Keratinocyte (primary cell): ENCODE results near the gene VAV2. TPM values are rescaled to one million over a fixed set of nuclear protein-coding genes. Genes with fewer than 3 reads are reported as not detected.
A peak's percentile ranks its signal among the peaks of the same experiment; 100 is the strongest.

ENCODE experiments used
- DNase-seq: peaks from one replicate; pipeline ENCODE4 v3.0.0-alpha.2; 2011; ENCODE audit warnings: low read depth, missing footprints, low spot score
- FAIRE-seq: peaks from 2 replicates; lab custom pipeline; 2011; peaks lifted over from hg19 to GRCh38; lab: Jason Lieb, UNC
- H2AFZ ChIP-seq: 2 replicates; pipeline ENCODE4 v1.6.0; 2012; ENCODE audit warnings: low read length, control low read depth, inconsistent platforms; ENCODE audit not compliant: control insufficient read depth
- H3K27ac ChIP-seq: 2 replicates; pipeline ENCODE4 v1.5.1; 2011; ENCODE audit warnings: low read length; ENCODE audit not compliant: control insufficient read depth, insufficient read depth
- H3K27me3 ChIP-seq: 3 replicates; pipeline ENCODE4 v1.6.0; 2011; ENCODE audit warnings: low read length; ENCODE audit not compliant: control insufficient read depth, insufficient read depth; ENCODE audit errors: extremely low read depth
- H3K36me3 ChIP-seq, 2 experiments: 2 replicates in 1 of 2; 3 replicates in 1 of 2; pipeline ENCODE4 v1.5.1; 2011; ENCODE audit warnings: low read length in 2 of 2, mild to moderate bottlenecking in 1 of 2; ENCODE audit not compliant: control insufficient read depth in 2 of 2, insufficient read depth in 2 of 2; ENCODE audit errors: extremely low read depth in 1 of 2
- H3K4me1 ChIP-seq: 3 replicates; pipeline ENCODE4 v1.5.1; 2011; ENCODE audit warnings: low read length; ENCODE audit not compliant: control insufficient read depth, insufficient read depth; ENCODE audit errors: extremely low read depth
- H3K4me2 ChIP-seq: 3 replicates; pipeline ENCODE4 v1.6.0; 2011; ENCODE audit warnings: low read depth, low read length; ENCODE audit not compliant: control insufficient read depth, insufficient read depth; ENCODE audit errors: extremely low read depth
- H3K4me3 ChIP-seq, 3 experiments: fragments of 200-600 bp in 1 of 3; sonication (generic) in 1 of 3; 2 replicates in 2 of 3; 3 replicates in 1 of 3; pipeline ENCODE4 v1.5.1; 2011 to 2016; ENCODE audit warnings: low read length in 3 of 3, mild to moderate bottlenecking in 3 of 3, control low read depth in 2 of 3, inconsistent platforms in 1 of 3, low read depth in 1 of 3, mixed read lengths in 1 of 3, mixed run types in 1 of 3, moderate library complexity in 1 of 3; ENCODE audit not compliant: control insufficient read depth in 2 of 3, insufficient read depth in 2 of 3; ENCODE audit errors: extremely low read depth in 1 of 3
- H3K79me2 ChIP-seq: 2 replicates; pipeline ENCODE4 v1.6.0; 2012; ENCODE audit warnings: low read length; ENCODE audit not compliant: control insufficient read depth, insufficient read depth
- H3K9ac ChIP-seq: 3 replicates; pipeline ENCODE4 v1.6.0; 2011; ENCODE audit warnings: low read length; ENCODE audit not compliant: control insufficient read depth, insufficient read depth; ENCODE audit errors: extremely low read depth
- H3K9me1 ChIP-seq: 3 replicates; pipeline ENCODE4 v1.6.0; 2011; ENCODE audit warnings: low read length; ENCODE audit not compliant: control insufficient read depth, insufficient read depth; ENCODE audit errors: extremely low read depth
- H3K9me3 ChIP-seq: 2 replicates; pipeline ENCODE4 v1.5.1; 2012; ENCODE audit warnings: low read depth, low read length; ENCODE audit not compliant: control insufficient read depth
- H4K20me1 ChIP-seq: 3 replicates; pipeline ENCODE4 v1.6.0; 2011; ENCODE audit warnings: low read length; ENCODE audit not compliant: control insufficient read depth, insufficient read depth; ENCODE audit errors: extremely low read depth
- CTCF ChIP-seq, 3 experiments: IDR thresholded peaks in 1 of 3; conservative IDR thresholded peaks in 1 of 3; optimal IDR thresholded peaks in 1 of 3; 2 replicates in 2 of 3; 3 replicates in 1 of 3; pipeline versions ENCODE3 to v1.5.1; 2011; ENCODE audit warnings: low read length in 3 of 3, mild to moderate bottlenecking in 3 of 3, moderate library complexity in 2 of 3, control low read depth in 1 of 3, inconsistent platforms in 1 of 3; ENCODE audit not compliant: insufficient read depth in 2 of 3; ENCODE audit errors: extremely low read depth in 1 of 3
- EZH2 ChIP-seq: IDR thresholded peaks from one replicate; pipeline ENCODE4 v1.6.1; 2012; ENCODE audit warnings: inconsistent platforms, mild to moderate bottlenecking, low read length, moderate library complexity
- dilution Hi-C: fragments of 300-500 bp; cut with MboI; formaldehyde crosslinking; loops from one replicate; pipeline ENCODE4 v1.7.0; 2020; ENCODE audit warnings: low sequenced_read_pairs; ENCODE audit not compliant: extremely low pct_ligation_motif_present
- polyA plus RNA-seq, 5 experiments: library from polyadenylated mRNA; depleted of rRNA in 3 of 5; stranded (reverse) in 3 of 5; stranded (forward) in 1 of 5; unstranded in 1 of 5; fragments of >200 nt; gene quantifications; 1 replicate in 1 of 5; 2 replicates in 3 of 5; 3 replicates in 1 of 5; pipeline versions ENCODE4 v1.2.1 to v1.2.3, GENCODE V29; 2011 to 2012; ENCODE audit warnings: missing spikeins in 2 of 5, low read depth in 1 of 5, low replicate concordance in 1 of 5

The VAV2 gene
- polyA plus RNA-seq, 1 donor (not counting 4 experiments of a cell fraction or from before 2014, with no cell fraction given) = 16.4 TPM

- Histone ChIP-seq H4K20me1 (no peaks in the 10 kb centered on the region), H3K9me3 (no peaks in the 10 kb centered on the region), H3K36me3 (peaks cover 28 to 37% of the 10 kb centered on the region in 2 experiments), H3K4me2 (no peak overlapping the region), H3K4me1 (no peaks in the 10 kb centered on the region), H3K9ac (no peak overlapping the region), H3K4me3 (no peak overlapping the region), H3K9me1 (no peaks in the 10 kb centered on the region), H3K79me2 (no peaks in the 10 kb centered on the region), H3K27me3 (no peaks in the 10 kb centered on the region), H3K27ac (no peak overlapping the region), H2AFZ (no peak overlapping the region)
- dilution Hi-C loops = no loop called here
- no peak for TF ChIP-seq CTCF (optimal IDR thresholded peaks at IDR 0.05 in 1 of 3, IDR thresholded peaks at IDR 0.05 in 1 of 3, conservative IDR thresholded peaks at IDR 0.05 in 1 of 3; ENCODE audit: extremely low read depth in 1 of 3, insufficient read depth in 2 of 3, low read length in 3 of 3)
- TF ChIP-seq EZH2 = no peak
- DNase-seq (no peak), FAIRE-seq (no peak)
Measured at GRCh38 chr9:133793471-133793870, 198.7 kb downstream of the VAV2 start.

- no peak overlapping the region for H3K4me3 ChIP-seq
- peaks cover 33 to 38% of the 10 kb centered on the region in 2 experiments for H3K36me3 ChIP-seq
- H4K20me1 ChIP-seq = no peaks in the 10 kb centered on the region
- DNase-seq = no peak
- H3K27ac ChIP-seq = no peak overlapping the region
- H3K27me3 ChIP-seq = no peaks in the 10 kb centered on the region
- H3K9me1 ChIP-seq = no peaks in the 10 kb centered on the region
- H2AFZ ChIP-seq = no peak overlapping the region
- no peaks in the 10 kb centered on the region for H3K4me1 ChIP-seq
- no peak overlapping the region for H3K4me2 ChIP-seq
- dilution Hi-C loops = no loop called here
- H3K79me2 ChIP-seq = no peaks in the 10 kb centered on the region
- FAIRE-seq = peak; percentile 26
- TF ChIP-seq CTCF (optimal IDR thresholded peaks at IDR 0.05 in 1 of 3, IDR thresholded peaks at IDR 0.05 in 1 of 3, conservative IDR thresholded peaks at IDR 0.05 in 1 of 3; ENCODE audit: extremely low read depth in 1 of 3, insufficient read depth in 2 of 3, low read length in 3 of 3) (peak; percentile 74 to 91 (median 90)), EZH2 (no peak)
- H3K9me3 ChIP-seq = no peaks in the 10 kb centered on the region
- H3K9ac ChIP-seq = no peak overlapping the region
Measured at GRCh38 chr9:133792721-133793470, 199.2 kb downstream of the VAV2 start.
